MM.1S (cell line): ENCODE results near the gene IL17RB.

Experiments
- DNase-seq: peaks from one replicate; pipeline ENCODE4 v3.0.0-alpha.2; 2015
- H2AFZ ChIP-seq: fragments of 300-600 bp; sonication (generic); 2 replicates; pipeline ENCODE4 v1.6.0; 2016; ENCODE audit warnings: antibody characterized with exemption, low read length
- H3F3A ChIP-seq: fragments of 300-600 bp; sonication (generic); 2 replicates; pipeline ENCODE4 v1.6.1; 2016; ENCODE audit warnings: mild to moderate bottlenecking, antibody characterized with exemption, low read length, moderate library complexity, mixed read lengths; ENCODE audit not compliant: insufficient read depth
- H3K27ac ChIP-seq: fragments of 300-600 bp; sonication (generic); 2 replicates; pipeline ENCODE4 v1.5.1; 2016; ENCODE audit warnings: mild to moderate bottlenecking, low read length
- H3K27me3 ChIP-seq: fragments of 300-600 bp; sonication (generic); replicated peaks from 2 replicates; pipeline ENCODE4 v1.6.0; 2016; ENCODE audit warnings: low read length; ENCODE audit not compliant: insufficient read depth
- H3K36me3 ChIP-seq: fragments of 300-600 bp; sonication (generic); replicated peaks from 2 replicates; pipeline ENCODE4 v1.6.1; 2016; ENCODE audit warnings: mild to moderate bottlenecking, low read length, mixed read lengths; ENCODE audit not compliant: insufficient read depth
- H3K4me1 ChIP-seq: fragments of 300-600 bp; sonication (generic); 2 replicates; pipeline ENCODE4 v1.6.1; 2016; ENCODE audit warnings: low read length, mixed read lengths
- H3K4me2 ChIP-seq: fragments of 300-600 bp; sonication (generic); 2 replicates; pipeline ENCODE4 v1.6.0; 2016; ENCODE audit warnings: low read depth, low read length
- H3K4me3 ChIP-seq: fragments of 300-600 bp; sonication (generic); 2 replicates; pipeline ENCODE4 v1.5.1; 2016; ENCODE audit warnings: low read length, mixed read lengths
- H3K79me2 ChIP-seq: fragments of 300-600 bp; sonication (generic); 2 replicates; pipeline ENCODE4 v1.6.1; 2016; ENCODE audit warnings: mixed run types, low read length, mixed read lengths
- H3K9ac ChIP-seq: fragments of 300-600 bp; sonication (generic); 2 replicates; pipeline ENCODE4 v1.6.1; 2016; ENCODE audit warnings: low read length, mixed read lengths
- H3K9me2 ChIP-seq: fragments of 300-600 bp; sonication (generic); replicated peaks from 2 replicates; pipeline ENCODE4 v1.6.1; 2016; ENCODE audit warnings: mild to moderate bottlenecking, low read length, mixed read lengths; ENCODE audit not compliant: insufficient read depth
- H3K9me3 ChIP-seq: fragments of 300-600 bp; sonication (generic); replicated peaks from 2 replicates; pipeline ENCODE4 v1.6.1; 2016; ENCODE audit warnings: mild to moderate bottlenecking, low read length, mixed read lengths; ENCODE audit not compliant: insufficient read depth
- H4K20me1 ChIP-seq: fragments of 300-600 bp; sonication (generic); 2 replicates; pipeline ENCODE4 v1.6.1; 2016; ENCODE audit warnings: mild to moderate bottlenecking, low read length, moderate library complexity, mixed read lengths; ENCODE audit not compliant: insufficient read depth
- CTCF ChIP-seq: fragments of 300-600 bp; sonication (generic); IDR thresholded peaks from 2 replicates; pipeline ENCODE4 v1.5.1; 2016; ENCODE audit warnings: antibody characterized with exemption, low read length, mixed read lengths
- EZH2 ChIP-seq: fragments of 300-600 bp; sonication (generic); optimal IDR thresholded peaks from 2 replicates; pipeline ENCODE3; 2017; ENCODE audit warnings: low read depth, mild to moderate bottlenecking, antibody characterized with exemption, low read length, mixed read lengths
- EZH2phosphoT487 ChIP-seq: fragments of 300-600 bp; sonication (generic); IDR thresholded peaks from 2 replicates; pipeline ENCODE4 v1.6.1; 2018; ENCODE audit warnings: antibody characterized with exemption, low read length

Gene IL17RB

GRCh38 chr3:53858096-53858741 is 11.9 kb downstream of the IL17RB start:
- H3F3A ChIP-seq: no peaks in the 10 kb centered on the region
- H3K36me3 ChIP-seq: 0 out of 2 replicates have a peak, but pooled peaks cover 5% of the 10 kb centered on the region
- H3K27me3 ChIP-seq: no peaks in the 10 kb centered on the region
- TF ChIP-seq EZH2 (no peak), CTCF (no peak), EZH2phosphoT487 (no peak)
- H3K79me2 ChIP-seq: no peaks in the 10 kb centered on the region
- no peak for DNase-seq
- H3K4me3 ChIP-seq: no peak overlapping the region
- H3K27ac ChIP-seq: no peak overlapping the region
- no peaks in the 10 kb centered on the region for H4K20me1 ChIP-seq
- no peak overlapping the region for H3K9ac ChIP-seq
- no peaks in the 10 kb centered on the region for H3K9me3 ChIP-seq
- H3K4me2 ChIP-seq: no peak overlapping the region
- no peaks in the 10 kb centered on the region for H3K4me1 ChIP-seq
- no peaks in the 10 kb centered on the region for H3K9me2 ChIP-seq
- no peak overlapping the region for H2AFZ ChIP-seq

GRCh38 chr3:53859178-53859577 is 12.8 kb downstream of the IL17RB start:
- DNase-seq: no peak
- no peak overlapping the region for H3K9ac ChIP-seq
- no peaks in the 10 kb centered on the region for H3K9me3 ChIP-seq
- H3K27me3 ChIP-seq: no peaks in the 10 kb centered on the region
- no peaks in the 10 kb centered on the region for H4K20me1 ChIP-seq
- no peak overlapping the region for H3K4me2 ChIP-seq
- no peak overlapping the region for H3K27ac ChIP-seq
- no peaks in the 10 kb centered on the region for H3K4me1 ChIP-seq
- H3K36me3 ChIP-seq: 0 out of 2 replicates have a peak, but pooled peaks cover 5% of the 10 kb centered on the region
- H3K9me2 ChIP-seq: no peaks in the 10 kb centered on the region
- H3K4me3 ChIP-seq: no peak overlapping the region
- H3K79me2 ChIP-seq: no peaks in the 10 kb centered on the region
- H2AFZ ChIP-seq: no peak overlapping the region
- no peaks in the 10 kb centered on the region for H3F3A ChIP-seq
- no peak for TF ChIP-seq CTCF
- no peak for TF ChIP-seq EZH2
- no peak for TF ChIP-seq EZH2phosphoT487

GRCh38 chr3:53860196-53860595 is 13.8 kb downstream of the IL17RB start:
- H3K79me2 ChIP-seq: no peaks in the 10 kb centered on the region
- no peaks in the 10 kb centered on the region for H4K20me1 ChIP-seq
- no peaks in the 10 kb centered on the region for H3K4me1 ChIP-seq
- no peak overlapping the region for H3K27ac ChIP-seq
- no peaks in the 10 kb centered on the region for H3K9me2 ChIP-seq
- H3K4me2 ChIP-seq: no peak overlapping the region
- no peak overlapping the region for H3K4me3 ChIP-seq
- H3F3A ChIP-seq: no peaks in the 10 kb centered on the region
- no peak for TF ChIP-seq CTCF
- no peak overlapping the region for H3K9ac ChIP-seq
- H3K27me3 ChIP-seq: no peaks in the 10 kb centered on the region
- H3K9me3 ChIP-seq: no peaks in the 10 kb centered on the region
- 0 out of 2 replicates have a peak, but pooled peaks cover 5% of the 10 kb centered on the region for H3K36me3 ChIP-seq
- H2AFZ ChIP-seq: no peak overlapping the region
- no peak for DNase-seq
